GM21529 (cell line): ENCODE measurements around the gene DOCK4.

Experiments
- ATAC-seq: cut with Tn5 transposase; IDR thresholded peaks from one replicate; pipeline ENCODE4 v1.9.1; 2021; ENCODE audit not compliant: unreplicated experiment

DOCK4 gene

DNA sequence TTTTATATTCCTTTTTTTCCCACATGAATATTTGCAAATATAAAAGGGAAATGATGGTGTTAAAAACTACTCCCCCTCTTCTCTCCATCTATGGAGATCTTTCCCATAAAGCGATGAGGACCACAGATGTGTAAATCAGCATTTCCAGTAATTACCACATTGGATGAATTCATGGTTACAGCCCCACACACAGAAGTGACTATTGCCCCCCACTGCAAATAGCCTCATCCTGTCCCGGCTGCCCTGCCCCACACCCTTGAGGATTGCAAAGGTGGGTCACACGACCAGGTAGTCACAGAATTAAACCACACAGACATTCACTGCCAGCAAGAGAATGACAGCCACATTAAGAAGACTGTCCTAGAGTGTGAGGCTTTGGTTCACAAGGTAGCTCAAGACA, 145.1 kb downstream of the DOCK4 start:
- no peak for ATAC-seq

DNA sequence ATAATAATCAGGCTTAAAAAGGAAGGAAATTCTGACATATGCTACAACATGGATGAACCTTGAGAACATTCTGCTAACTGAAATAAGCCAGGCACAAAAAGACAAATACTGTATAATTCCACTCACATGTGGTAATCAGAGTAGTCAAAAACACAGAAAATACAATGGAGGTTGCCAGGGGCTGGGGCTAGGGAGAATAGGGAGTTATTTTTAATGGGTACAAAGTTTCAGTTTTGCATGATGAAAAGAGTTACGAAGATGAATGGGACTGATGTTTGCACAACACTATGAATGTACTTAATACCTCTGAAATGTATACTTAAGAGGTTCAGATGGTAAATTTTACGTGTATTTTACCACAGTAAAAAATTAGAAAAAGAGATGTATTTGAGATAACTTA, 145.6 kb downstream of the DOCK4 start:
- no peak for ATAC-seq

DNA sequence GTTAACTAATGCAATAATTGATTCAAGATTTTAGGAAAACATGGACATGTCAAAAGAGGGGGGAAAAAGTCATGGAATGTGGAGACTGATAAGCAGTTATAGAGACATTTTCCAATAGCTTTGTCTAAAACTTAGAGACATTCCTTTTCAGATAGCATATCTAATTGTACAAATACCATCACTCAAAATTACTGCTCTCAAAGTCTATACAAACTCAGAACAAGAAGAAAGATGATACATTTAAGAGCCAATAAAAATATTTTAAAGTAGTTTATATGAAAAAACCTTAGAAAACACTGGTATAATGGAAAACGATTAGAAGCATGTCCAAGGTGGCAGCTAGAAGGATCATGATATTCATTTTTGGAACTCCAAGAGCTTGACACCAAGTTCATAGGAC, 146.5 kb downstream of the DOCK4 start:
- ATAC-seq, result no peak

DNA sequence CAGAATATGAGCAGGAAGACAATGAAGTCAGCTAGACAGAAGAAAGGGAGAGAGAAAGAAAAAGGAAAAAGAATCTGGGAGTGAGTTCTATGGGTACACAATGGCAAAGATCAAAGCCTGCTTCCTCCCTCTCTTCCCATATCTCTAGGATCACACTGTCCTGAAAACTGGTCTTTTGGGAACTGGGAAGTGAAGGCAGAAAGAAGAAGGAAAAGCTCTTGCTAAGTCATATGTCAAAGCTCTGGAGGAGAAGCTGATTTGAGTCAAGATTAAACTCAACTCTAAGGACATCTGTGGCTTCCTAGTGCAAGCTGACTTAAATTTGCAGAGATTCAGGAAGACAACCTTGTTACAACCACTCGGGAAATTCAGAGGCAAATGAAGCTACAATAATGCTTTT, 147.5 kb downstream of the DOCK4 start:
- ATAC-seq, result no peak

DNA sequence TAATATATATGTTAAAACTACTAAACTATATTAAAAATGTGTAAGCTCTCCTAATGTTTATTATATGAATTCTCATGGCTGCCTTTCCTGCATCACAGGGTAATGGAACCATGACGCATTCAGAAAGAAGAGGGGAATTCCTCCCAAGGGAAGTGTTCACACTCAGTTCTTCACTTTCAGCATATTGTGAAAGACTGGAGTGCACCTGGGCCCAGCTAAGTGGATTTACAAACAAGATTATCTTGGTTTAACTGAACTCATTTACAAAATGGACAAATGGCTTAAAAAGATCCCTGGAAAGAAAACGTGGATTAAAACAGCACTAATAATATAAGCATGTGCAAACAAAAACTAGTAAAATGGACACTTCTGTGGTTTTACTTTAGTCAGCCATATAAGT, 149.8 kb downstream of the DOCK4 start:
- peak; percentile 88 for ATAC-seq

DNA sequence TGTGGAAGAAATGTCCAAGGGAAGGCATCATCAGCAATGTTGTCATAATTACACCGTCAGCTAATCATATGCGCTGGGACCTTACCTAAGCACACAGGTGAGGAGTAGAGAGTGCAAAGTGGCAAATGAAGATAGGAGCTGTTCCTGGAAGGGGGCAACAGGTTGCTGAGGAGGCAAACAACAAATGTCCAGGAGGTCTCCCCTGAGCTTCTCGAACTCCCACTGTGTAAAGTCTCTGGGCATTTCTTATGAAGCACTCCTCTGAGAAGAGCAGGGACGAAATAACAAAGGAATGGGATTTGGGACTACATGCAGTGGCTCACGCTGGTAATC, 152.5 kb downstream of the DOCK4 start:
- ATAC-seq, result no peak

DNA sequence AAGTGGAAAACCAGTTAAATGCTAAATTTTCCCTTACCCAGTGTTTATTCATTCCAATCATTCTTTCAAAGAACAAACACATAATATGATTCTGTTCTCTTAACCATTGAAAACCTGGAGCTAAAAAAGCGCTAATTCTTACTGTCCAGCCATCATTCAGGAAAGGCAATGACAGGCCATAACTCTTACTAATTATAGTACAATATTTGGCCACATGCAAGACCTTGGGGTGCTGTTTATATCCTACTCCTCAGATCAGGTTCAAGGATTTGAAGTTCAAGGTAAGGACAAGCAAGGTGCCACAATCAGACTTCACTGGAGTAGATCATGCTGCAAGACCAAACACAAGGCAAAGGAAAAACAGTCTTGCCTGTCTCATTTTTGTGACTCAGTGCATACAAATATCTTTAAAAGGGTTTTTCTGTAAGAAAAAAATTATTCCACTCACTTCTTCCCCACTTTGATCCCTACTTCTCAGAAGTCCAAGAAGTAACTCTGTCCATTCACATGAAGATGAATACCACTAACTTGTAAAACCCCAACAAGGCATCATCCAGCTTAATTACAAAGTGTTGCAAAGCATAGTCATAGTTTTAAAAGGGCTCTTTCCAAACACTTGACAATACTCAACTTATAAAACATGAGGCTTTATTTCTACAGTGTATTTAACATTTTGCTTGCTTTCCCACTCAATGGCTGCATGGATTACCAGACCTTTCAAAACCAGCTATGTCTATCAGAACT, 153.0 kb downstream of the DOCK4 start:
- no peak for ATAC-seq

DNA sequence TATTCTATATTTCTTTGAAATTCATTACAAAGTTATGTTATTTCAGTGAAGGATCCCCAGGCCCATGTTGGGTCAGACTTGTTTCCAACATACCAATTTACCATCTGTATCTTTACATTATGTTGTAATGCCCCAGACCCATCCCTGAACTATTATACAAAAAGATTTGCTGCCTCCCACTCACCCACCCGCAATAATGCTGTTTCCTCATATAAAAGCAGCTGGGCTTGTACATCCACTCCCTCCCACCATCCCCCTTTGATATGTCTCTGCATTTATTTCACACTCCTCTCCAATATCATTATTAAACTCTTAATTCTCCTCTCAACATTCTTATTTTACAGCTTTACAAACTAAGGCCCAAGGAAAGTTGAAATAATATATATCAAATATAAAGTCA, 153.7 kb downstream of the DOCK4 start:
- no peak for ATAC-seq

DNA sequence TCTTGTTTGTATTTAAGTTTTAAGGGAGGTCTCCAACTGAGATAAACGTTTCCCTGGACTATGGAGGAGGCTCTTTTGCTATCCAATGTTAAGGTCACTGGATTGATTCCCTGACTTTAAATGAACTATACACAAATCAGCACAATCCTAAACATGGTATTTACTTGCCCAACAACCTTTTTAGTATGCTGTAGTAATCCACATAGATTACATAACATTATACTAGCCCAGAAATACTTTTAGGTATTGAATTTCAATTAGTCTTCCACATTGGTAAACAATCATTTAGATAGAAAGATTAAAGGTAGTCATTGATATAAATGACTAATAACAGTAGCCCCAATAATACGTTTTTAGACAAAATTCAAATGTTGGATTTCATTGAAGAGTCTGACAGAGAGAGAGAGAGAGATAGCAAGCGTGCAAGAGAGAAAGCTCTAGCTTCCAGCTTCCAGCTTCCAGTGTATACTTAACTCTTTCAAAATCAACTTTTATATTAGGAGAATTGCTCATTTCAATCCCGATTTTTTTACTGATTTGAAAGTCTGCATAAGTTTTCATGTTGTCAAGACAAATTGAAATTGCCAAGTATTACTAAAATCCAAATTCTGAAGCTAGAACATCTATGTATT, 155.8 kb downstream of the DOCK4 start:
- no peak for ATAC-seq

DNA sequence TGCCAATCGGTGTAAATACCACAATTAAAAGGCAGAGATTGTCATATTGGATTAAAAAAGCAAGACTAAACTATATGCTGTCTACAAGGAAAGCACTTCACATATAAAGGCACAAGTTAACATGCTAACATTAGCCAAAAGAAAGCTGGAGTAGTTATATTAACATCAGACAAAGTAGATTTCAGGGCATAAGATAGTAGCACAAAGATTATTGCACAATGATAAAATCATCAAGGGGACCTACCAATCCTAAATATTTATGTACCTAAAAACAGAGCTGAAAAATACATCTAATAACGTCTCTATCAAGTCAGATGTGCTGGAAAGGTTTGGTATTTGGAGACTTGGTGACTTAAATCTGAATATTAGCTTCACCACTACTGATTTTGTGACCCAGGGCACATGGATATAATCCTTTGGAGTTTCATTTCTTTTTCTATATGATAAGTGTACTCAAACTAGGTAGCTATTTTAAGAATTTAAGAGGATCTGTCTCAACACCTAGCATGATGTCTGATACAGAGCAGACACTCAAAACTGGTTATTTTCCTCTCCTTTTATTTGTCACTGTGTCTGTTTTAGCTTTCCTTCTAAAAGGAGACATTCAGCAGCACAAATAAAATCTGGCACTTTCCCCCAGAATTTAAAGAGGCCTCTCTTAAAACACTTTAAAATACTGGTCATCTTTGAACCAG, 156.5 kb downstream of the DOCK4 start:
- no peak for ATAC-seq

DNA sequence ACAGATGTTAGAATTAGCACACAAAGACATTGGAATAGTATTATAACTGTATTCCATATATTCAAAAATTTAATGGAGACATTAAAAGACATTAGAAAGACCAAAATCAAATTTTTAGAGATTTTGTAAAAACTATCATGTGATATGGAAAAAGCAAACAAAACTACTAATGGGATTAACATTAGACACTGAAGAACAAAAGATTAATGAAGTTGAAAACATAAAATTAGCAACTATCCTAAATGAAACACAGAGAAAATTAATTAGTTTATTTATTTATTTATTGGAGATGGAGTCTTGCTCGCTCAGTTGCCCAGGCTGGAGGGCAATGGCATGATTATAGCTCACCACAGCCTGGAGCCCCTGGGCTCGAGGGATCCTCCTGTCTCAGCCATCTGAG, 158.8 kb downstream of the DOCK4 start:
- no peak for ATAC-seq

DNA sequence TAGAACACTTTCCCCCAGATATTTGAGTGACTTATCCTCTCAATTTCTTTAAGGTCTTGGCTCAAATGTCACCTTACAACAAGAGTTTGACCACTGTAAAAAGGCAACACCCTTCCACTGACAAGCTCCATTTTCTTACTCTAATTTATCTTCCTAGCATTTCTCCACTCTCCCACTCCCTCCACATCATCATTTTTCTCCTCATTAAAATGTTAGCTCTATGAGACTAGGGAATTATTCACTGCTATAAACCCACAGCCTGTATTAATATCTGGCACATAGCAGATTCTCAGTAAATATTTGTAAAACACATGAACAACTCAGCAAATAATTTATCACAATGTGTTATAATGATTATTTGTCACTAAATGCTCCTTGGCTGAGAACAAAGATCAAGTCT, 161.0 kb downstream of the DOCK4 start:
- no peak for ATAC-seq

DNA sequence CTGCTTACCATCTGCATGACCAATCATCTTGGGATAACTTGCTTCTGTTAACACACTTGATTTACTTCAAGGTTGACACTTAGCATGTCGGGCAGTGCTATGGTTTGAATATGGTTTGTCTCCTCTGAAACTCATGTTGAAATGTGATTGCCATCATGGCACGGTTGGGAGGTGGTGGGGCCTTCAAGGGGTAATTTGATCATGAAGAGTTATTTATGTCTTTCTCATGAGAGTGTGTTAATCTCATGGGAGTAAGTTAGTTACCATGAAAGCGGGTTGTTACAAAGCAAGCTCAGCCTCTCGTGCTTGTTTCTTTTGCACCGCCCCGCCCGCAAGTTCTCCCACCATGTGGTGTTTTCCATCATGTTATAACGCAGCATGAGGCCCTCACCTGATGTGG, 163.6 kb downstream of the DOCK4 start:
- no peak for ATAC-seq

DNA sequence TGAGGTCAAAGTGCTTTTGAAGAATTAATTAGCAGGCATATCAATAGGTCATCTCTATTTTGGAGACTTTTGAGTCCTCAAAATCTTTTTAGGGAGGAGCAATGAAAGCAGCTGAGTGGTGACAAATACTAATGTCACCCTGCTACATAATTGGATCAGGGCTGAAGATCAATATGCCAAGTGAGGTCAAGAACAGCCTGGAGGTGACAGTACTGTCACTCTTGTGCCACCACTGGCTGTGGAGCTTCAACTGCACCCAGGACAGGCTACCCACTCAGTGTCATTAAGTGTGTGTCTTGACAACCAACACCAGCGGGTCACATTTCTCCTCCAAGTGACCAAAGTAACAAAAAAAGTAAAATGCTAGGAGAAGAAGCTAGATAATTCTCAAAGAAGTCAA, 167.8 kb downstream of the DOCK4 start:
- no peak for ATAC-seq

DNA sequence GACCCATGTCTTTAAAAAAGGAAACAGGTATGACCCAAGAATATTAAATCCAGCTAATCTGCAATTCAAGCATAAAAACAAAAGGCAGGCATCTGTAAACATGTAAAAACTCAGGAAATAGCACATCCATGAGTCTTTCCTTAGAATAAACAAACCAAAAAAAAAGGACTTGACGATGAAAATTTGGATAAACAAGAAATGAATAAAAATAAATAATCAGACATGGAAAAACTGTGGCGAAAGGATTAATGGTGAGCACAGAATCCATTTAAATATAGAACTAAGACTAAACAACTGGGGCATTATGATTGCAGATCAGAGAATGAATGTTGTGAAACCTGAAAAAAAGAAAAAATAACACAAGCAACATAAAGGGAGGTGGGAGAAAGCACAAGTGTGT, 170.1 kb downstream of the DOCK4 start:
- ATAC-seq, result no peak

DNA sequence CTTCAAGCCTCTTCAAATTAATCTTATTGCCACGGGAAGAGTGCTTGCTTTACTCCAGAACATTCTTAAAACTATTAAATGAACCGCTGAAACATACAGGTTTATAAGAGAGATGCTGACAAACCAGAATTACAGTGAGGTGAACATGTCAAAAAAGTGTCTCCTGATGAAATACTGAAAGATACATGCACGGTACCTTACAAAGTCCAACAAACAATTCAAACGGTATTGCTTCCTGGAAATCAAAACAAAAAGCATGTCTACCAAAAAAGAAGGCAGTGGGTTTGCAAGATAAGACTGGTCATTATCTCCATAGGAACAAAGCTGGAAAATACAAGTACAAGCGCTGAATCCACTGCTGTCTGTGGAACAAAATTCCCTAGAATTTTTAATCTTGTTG, 174.5 kb downstream of the DOCK4 start:
- no peak for ATAC-seq

DNA sequence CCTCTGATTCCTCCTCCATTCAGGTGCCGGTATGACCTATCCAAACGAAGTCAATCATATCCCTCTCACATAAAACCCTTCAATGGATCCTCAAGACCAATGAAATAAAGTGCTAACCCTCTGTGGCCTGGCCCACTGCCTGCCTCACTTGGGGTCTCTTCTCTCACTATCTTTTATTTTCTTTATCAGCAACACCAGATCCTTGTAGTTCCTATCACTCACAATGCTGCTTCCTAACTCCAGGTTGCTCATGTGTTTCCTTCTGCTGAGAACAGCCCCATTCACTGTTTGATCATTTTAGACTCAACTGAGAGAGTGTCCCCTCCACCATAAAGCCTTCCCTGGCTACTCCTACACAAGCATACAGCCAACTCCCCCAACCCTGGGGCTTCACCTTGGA, 180.6 kb downstream of the DOCK4 start:
- no peak for ATAC-seq

DNA sequence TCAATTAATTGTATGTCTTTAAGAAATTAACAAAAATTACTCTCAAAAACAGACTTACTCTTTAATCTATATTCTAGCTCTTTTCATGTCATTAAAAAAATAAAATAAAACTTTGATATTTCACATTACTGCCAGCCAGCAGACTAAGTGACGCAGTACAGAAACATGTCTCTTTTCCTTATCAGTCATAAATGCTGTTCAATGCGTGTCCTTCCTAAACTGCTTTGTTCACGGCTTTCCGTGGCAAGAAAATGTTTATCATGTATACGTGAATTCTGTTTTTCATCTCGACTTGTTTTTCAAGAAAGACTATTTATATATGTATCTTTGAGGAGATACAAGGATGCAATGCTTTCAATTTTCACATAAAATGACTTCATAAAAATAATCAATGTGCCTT, 182.4 kb downstream of the DOCK4 start:
- ATAC-seq, result no peak

DNA sequence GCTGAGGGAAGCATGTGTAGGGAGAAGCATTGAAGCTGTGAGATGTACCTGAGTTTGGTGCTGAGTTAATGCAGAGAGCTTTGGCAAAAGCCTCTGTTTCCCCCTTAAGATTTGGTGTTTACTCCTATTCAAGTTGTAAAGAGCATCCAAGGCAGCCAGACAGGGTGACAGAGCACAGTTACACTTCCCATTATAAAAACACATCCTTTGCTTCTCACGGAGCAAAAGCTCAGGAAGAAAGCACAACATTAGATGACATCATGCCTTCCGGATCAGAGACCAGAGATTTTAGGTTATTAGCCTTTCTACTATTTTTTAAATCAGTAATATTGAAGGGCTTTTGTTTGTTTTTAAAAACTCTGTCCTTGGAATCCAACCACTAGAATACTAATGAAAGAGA, 182.9 kb downstream of the DOCK4 start:
- ATAC-seq, result no peak

DNA sequence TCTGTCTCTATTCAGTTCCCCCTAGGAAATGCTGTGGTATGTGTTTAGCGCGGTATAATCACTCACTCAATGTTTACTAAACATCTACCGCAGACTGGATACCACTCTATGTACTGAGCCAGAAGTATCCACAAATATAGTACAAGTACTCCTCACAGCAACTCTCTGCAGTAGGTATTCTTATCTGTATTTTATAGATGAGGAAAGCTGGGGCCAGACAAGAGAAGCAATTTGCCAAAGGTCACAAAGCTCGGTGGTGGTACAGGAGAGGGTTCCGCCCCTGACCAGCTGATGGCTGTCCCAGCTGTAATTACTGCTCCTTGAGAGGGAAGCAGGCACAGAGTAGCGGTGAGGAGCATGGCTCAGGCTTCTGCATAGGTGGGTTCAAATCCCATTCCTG, 184.1 kb downstream of the DOCK4 start:
- ATAC-seq, result no peak

DNA sequence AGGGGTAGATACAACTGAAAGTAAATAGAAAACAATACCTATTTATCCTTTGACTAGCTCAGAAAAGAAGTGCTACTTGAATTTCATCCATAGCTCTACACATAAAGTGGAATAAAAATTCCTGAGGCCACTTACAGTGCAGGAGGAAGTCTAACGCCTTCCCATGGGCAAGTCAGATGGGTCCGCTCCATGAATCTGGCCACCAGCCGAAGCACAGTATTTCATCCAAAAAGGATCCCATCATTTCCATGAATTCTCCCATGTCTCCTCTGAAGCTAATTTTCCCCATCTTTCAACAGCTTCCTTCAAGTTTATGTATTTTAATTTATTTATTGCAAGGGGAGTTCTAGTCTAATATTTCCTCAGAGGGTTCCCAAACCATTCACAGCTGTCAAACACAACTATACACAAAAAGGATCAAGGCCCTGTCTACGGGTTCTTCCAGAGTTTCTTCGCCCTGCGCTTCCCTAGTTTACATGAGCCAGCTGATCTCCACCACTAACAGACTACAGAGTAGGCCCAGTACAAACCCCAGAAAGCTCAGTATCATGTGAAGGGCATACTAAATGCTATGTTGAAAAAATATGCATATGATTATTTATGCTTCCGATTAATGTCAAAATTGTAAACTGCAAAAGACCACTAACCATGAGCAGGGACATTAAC, 184.7 kb downstream of the DOCK4 start:
- ATAC-seq, result no peak

DNA sequence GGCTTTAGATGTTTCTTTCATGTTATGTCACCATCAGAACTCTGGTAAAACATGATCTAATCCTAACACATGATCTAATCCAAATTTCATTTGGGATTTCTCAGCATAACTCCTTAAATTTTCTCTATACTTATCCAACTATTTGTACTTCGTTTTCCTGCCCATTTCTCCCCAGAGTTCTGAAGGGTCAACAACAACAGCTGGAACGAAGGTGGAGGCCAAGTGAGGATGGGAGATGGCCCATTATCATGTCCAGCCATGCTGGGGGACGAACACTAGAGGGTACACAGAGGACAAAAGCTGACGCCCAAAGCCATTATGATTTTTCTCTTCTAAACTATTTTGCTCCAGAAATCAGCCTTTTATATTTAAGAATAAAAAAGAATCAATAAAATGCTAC, 185.4 kb downstream of the DOCK4 start:
- ATAC-seq, result no peak
